Activated CD8-positive, alpha-beta T cell treated with anti-CD3 and anti-CD28 coated beads for 36 hours (primary cell): ENCODE results near the gene DACT3. TPM values are rescaled to one million over a fixed set of nuclear protein-coding genes. Genes with fewer than 3 reads are reported as not detected.
A peak's percentile ranks its signal among the peaks of the same experiment; 100 is the strongest.

Source experiments
- ATAC-seq: fragments of 200-7000 bp; cut with Tn5 transposase; one replicate; pipeline ENCODE4 v1.10.0; 2021; ENCODE audit warnings: mild to moderate bottlenecking, moderate library complexity
- CTCF ChIA-PET: fragments of 350-600 bp; sonication (Branson Sonifier 250); formaldehyde crosslinking; loops from one replicate; lab custom pipeline; 2021; ENCODE audit warnings: antibody characterized with exemption; lab: Charles Lee
- POLR2A ChIA-PET: fragments of 350-600 bp; sonication (Branson Sonifier 250); formaldehyde crosslinking; loops from one replicate; lab custom pipeline; 2021; ENCODE audit warnings: antibody characterized with exemption; lab: Charles Lee
- DNase-seq: peaks from one replicate; pipeline ENCODE4 v3.0.0-alpha.2; 2020
- H3K27ac Mint-ChIP-seq: one replicate; pipeline ENCODE4 v1.8.0; 2021; ENCODE audit warnings: mild to moderate bottlenecking, mixed read lengths
- H3K27me3 Mint-ChIP-seq: one replicate; pipeline ENCODE4 v1.8.0; 2021; ENCODE audit warnings: mixed read lengths
- H3K36me3 Mint-ChIP-seq: one replicate; pipeline ENCODE4 v1.8.0; 2021; ENCODE audit warnings: low read depth, mixed read lengths
- H3K4me1 Mint-ChIP-seq: one replicate; pipeline ENCODE4 v1.8.0; 2021; ENCODE audit warnings: low read depth, mixed read lengths
- H3K4me3 Mint-ChIP-seq: one replicate; pipeline ENCODE4 v1.8.0; 2021; ENCODE audit warnings: mild to moderate bottlenecking, moderate library complexity, mixed read lengths
- H3K9me3 Mint-ChIP-seq: one replicate; pipeline ENCODE4 v1.8.0; 2021; ENCODE audit warnings: mixed read lengths
- intact Hi-C: fragments of 100-400 bp; cut with micrococcal nuclease; formaldehyde crosslinking; loops from one replicate; pipeline ENCODE4 v1.10.0; 2022
- total RNA-seq, 2 experiments: library from RNA; stranded (reverse); gene quantifications; one replicate each; pipeline ENCODE4 v1.2.3, GENCODE V29; 2021
- TF ChIP-seq, protein P1 (sequence below): fragments of 200-600 bp; IDR thresholded peaks from one replicate; pipeline ENCODE4 v1.8.0; 2022; ENCODE audit warnings: antibody characterized with exemption, mild to moderate bottlenecking

Gene DACT3
- total RNA-seq, 2 experiments from 2014 or later, result 5.8 to 6.1 TPM

DNA sequence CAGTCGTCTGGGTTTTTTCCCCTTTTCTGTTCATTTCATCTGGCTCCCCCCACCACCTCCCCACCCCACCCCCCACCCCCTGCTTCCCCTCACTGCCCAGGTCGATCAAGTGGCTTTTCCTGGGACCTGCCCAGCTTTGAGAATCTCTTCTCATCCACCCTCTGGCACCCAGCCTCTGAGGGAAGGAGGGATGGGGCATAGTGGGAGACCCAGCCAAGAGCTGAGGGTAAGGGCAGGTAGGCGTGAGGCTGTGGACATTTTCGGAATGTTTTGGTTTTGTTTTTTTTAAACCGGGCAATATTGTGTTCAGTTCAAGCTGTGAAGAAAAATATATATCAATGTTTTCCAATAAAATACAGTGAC lies 50.6 kb downstream of the DACT3 start:
- POLR2A ChIA-PET, result interaction anchor here (1.1 to 14.9 kb wide), 9 partner anchors 5 to 113 kb away, joined by 3 to 232 read pairs (median 4); partner anchors contain the start of genes CALM3 and DACT3
- H3K4me1 Mint-ChIP-seq, result peaks cover 59% of the 10 kb centered on the region
- peak overlapping the region; percentile 72 for H3K27ac Mint-ChIP-seq

DNA sequence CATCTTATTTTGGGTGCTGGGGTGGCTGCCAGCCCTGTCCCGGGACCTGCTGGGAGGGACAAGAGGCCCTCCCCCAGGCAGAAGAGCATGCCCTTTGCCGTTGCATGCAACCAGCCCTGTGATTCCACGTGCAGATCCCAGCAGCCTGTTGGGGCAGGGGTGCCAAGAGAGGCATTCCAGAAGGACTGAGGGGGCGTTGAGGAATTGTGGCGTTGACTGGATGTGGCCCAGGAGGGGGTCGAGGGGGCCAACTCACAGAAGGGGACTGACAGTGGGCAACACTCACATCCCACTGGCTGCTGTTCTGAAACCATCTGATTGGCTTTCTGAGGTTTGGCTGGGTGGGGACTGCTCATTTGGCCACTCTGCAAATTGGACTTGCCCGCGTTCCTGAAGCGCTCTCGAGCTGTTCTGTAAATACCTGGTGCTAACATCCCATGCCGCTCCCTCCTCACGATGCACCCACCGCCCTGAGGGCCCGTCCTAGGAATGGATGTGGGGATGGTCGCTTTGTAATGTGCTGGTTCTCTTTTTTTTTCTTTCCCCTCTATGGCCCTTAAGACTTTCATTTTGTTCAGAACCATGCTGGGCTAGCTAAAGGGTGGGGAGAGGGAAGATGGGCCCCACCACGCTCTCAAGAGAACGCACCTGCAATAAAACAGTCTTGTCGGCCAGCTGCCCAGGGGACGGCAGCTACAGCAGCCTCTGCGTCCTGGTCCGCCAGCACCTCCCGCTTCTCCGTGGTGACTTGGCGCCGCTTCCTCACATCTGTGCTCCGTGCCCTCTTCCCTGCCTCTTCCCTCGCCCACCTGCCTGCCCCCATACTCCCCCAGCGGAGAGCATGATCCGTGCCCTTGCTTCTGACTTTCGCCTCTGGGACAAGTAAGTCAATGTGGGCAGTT lies 51.2 kb downstream of the DACT3 start:
- intact Hi-C loops, result loop anchor here (10.0 kb wide), 1 partner anchor 115 kb away; no protein-coding TSS in a partner anchor
- POLR2A ChIA-PET, result interaction anchor here (1.2 to 14.9 kb wide), 6 partner anchors 5 to 113 kb away, joined by 3 to 232 read pairs (median 14); partner anchors contain the start of genes CALM3 and DACT3
- peak overlapping the region; percentile 5 for H3K27ac Mint-ChIP-seq

More for the DNA sequence above, 50.6 kb downstream of the DACT3 start:
- intact Hi-C loops, result loop anchor here (10.0 kb wide), 1 partner anchor 114 kb away; no protein-coding TSS in a partner anchor
- TF ChIP-seq, protein P1, sequence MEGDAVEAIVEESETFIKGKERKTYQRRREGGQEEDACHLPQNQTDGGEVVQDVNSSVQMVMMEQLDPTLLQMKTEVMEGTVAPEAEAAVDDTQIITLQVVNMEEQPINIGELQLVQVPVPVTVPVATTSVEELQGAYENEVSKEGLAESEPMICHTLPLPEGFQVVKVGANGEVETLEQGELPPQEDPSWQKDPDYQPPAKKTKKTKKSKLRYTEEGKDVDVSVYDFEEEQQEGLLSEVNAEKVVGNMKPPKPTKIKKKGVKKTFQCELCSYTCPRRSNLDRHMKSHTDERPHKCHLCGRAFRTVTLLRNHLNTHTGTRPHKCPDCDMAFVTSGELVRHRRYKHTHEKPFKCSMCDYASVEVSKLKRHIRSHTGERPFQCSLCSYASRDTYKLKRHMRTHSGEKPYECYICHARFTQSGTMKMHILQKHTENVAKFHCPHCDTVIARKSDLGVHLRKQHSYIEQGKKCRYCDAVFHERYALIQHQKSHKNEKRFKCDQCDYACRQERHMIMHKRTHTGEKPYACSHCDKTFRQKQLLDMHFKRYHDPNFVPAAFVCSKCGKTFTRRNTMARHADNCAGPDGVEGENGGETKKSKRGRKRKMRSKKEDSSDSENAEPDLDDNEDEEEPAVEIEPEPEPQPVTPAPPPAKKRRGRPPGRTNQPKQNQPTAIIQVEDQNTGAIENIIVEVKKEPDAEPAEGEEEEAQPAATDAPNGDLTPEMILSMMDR, result no peak
- H3K9me3 Mint-ChIP-seq, result no peaks in the 10 kb centered on the region
- H3K4me3 Mint-ChIP-seq, result no peak overlapping the region
- DNase-seq (no peak), ATAC-seq (no peak)
- no peaks in the 10 kb centered on the region for H3K27me3 Mint-ChIP-seq
- H3K36me3 Mint-ChIP-seq, result peaks cover 63% of the 10 kb centered on the region
- CTCF ChIA-PET, result interaction anchor here (1.4 to 19.7 kb wide), 5 partner anchors 9 to 73 kb away, joined by 4 to 300 read pairs (median 23); partner anchors contain the start of genes CALM3 and DACT3

DNA sequence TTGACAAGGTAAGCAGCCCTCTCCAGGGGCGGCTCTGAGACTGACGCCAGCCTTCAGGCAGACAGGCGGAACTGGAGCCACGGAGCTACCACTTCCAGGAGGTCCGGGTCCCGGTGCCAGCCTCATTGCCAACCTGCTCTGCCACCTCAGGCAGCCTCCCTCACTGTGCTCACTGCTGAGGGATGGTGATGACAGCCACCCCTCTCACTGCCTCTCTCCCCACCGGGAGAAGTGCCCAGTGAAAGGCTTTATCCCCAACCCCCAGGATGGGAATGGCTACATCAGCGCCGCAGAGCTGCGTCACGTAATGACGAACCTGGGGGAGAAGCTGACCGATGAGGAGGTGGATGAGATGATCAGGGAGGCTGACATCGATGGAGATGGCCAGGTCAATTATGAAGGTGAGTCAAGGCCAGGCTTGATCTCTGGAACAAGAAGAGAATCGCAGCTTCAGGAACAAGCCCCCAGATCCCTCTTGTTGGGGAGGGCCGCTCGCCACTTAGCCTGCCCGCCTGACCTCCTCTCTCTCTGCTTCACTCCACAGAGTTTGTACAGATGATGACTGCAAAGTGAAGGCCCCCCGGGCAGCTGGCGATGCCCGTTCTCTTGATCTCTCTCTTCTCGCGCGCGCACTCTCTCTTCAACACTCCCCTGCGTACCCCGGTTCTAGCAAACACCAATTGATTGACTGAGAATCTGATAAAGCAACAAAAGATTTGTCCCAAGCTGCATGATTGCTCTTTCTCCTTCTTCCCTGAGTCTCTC lies 52.2 kb downstream of the DACT3 start:
- DNase-seq (no peak), ATAC-seq (no peak)
- intact Hi-C loops, result no loop called here
- ChIA-PET POLR2A (interaction anchor here (1.1 to 14.9 kb wide), 4 partner anchors 4 to 18 kb away, joined by 3 to 232 read pairs (median 118); partner anchors contain the start of gene CALM3), CTCF (interaction anchor here (19.7 kb wide), 1 partner anchor 54 kb away, joined by 300 read pairs; the partner anchor contains the start of gene DACT3)
- Mint-ChIP-seq H3K9me3 (no peaks in the 10 kb centered on the region), H3K27me3 (no peaks in the 10 kb centered on the region), H3K4me1 (peaks cover 58% of the 10 kb centered on the region), H3K36me3 (peaks cover 66% of the 10 kb centered on the region), H3K27ac (peak overlapping the region; percentile 5), H3K4me3 (no peak overlapping the region)
- TF ChIP-seq, protein P1, result no peak

More for the DNA sequence above, 51.2 kb downstream of the DACT3 start:
- peaks cover 61% of the 10 kb centered on the region for H3K4me1 Mint-ChIP-seq
- H3K36me3 Mint-ChIP-seq, result peaks cover 63% of the 10 kb centered on the region
- H3K27me3 Mint-ChIP-seq, result no peaks in the 10 kb centered on the region
- no peaks in the 10 kb centered on the region for H3K9me3 Mint-ChIP-seq
- TF ChIP-seq, protein P1, result no peak
- no peak overlapping the region for H3K4me3 Mint-ChIP-seq
- no peak for DNase-seq
- no peak for ATAC-seq
- CTCF ChIA-PET, result interaction anchor here (2.9 to 19.7 kb wide), 3 partner anchors 8 to 72 kb away, joined by 10 to 300 read pairs (median 56); partner anchors contain the start of genes CALM3 and DACT3

DNA sequence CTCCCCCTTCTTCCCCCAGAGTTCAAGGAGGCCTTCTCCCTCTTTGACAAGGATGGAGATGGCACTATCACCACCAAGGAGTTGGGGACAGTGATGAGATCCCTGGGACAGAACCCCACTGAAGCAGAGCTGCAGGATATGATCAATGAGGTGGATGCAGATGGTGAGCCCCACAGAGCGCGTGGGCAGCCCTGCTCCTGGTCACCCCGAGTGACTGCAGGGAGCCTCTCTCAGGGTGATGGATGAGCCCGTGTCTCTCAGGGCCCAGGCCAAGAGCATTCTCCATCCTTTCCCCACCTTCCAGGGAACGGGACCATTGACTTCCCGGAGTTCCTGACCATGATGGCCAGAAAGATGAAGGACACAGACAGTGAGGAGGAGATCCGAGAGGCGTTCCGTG lies 52.8 kb downstream of the DACT3 start:
- POLR2A ChIA-PET, result interaction anchor here (1.1 to 14.9 kb wide), 4 partner anchors 3 to 19 kb away, joined by 3 to 232 read pairs (median 118); partner anchors contain the start of gene CALM3
- Mint-ChIP-seq H3K27ac (no peak overlapping the region), H3K4me3 (no peak overlapping the region), H3K36me3 (peaks cover 71% of the 10 kb centered on the region), H3K4me1 (peaks cover 64% of the 10 kb centered on the region), H3K27me3 (no peaks in the 10 kb centered on the region), H3K9me3 (no peaks in the 10 kb centered on the region)
- ATAC-seq (no peak), DNase-seq (no peak)
- CTCF ChIA-PET, result interaction anchor here (19.7 kb wide), 1 partner anchor 54 kb away, joined by 300 read pairs; the partner anchor contains the start of gene DACT3
- TF ChIP-seq, protein P1, result no peak
- intact Hi-C loops, result no loop called here
